GM19351 (cell line): ENCODE data around the gene LSS.
"Not testable (repeated sequence)": the region's sequence is repeated elsewhere in the genome, so short reads cannot be mapped to it uniquely, and the experiment has no call there.

Experiments used
- ATAC-seq: cut with Tn5 transposase; IDR thresholded peaks from one replicate; pipeline ENCODE4 v1.9.1; 2021; ENCODE audit warnings: mild to moderate bottlenecking, moderate library complexity; ENCODE audit not compliant: unreplicated experiment

Gene LSS

GRCh38 chr21:46188226-46189212 lies 40.1 kb downstream of the LSS start:
- ATAC-seq: no peak

GRCh38 chr21:46187814-46188213 lies 40.8 kb downstream of the LSS start:
- no peak for ATAC-seq

- ATAC-seq: no peak
These were observed 41.3 kb downstream of the LSS start for GRCh38 chr21:46187261-46187660.

GRCh38 chr21:46185716-46186115 lies 42.9 kb downstream of the LSS start:
- ATAC-seq: no peak

- peak; percentile 52 for ATAC-seq
These were observed 43.7 kb downstream of the LSS start for GRCh38 chr21:46184625-46185555.

- ATAC-seq: peak; percentile 68
These were observed 44.5 kb downstream of the LSS start, which contains the start of gene SPATC1L for GRCh38 chr21:46183910-46184624. TSS of gene SPATC1L (minus strand) at chr21:46184459. CDS start at chr21:46182816, 1,643 bp downstream.

GRCh38 chr21:46183337-46183909 lies 45.2 kb downstream of the LSS start:
- not testable (repeated sequence) for ATAC-seq

GRCh38 chr21:46182548-46183336 lies 45.8 kb downstream of the LSS start:
- ATAC-seq: no peak

- ATAC-seq: no peak
These were observed 46.5 kb downstream of the LSS start for GRCh38 chr21:46181953-46182547.

GRCh38 chr21:46181436-46181835 lies 47.1 kb downstream of the LSS start:
- ATAC-seq: no peak

- ATAC-seq: no peak
These were observed 47.7 kb downstream of the LSS start for GRCh38 chr21:46180778-46181391.

GRCh38 chr21:46180079-46180722 lies 48.4 kb downstream of the LSS start:
- no peak for ATAC-seq

GRCh38 chr21:46179708-46180078 lies 48.9 kb downstream of the LSS start:
- no peak for ATAC-seq

- no peak for ATAC-seq
These were observed 49.6 kb downstream of the LSS start for GRCh38 chr21:46178961-46179360.

GRCh38 chr21:46176443-46177129 lies 52.0 kb downstream of the LSS start:
- not testable (repeated sequence) for ATAC-seq

- no peak for ATAC-seq
These were observed 55.0 kb downstream of the LSS start for GRCh38 chr21:46173573-46173972.

GRCh38 chr21:46172863-46173528 lies 55.6 kb downstream of the LSS start:
- ATAC-seq: no peak
